H1 (cell line): ENCODE results near the gene SDC4. TPM values are rescaled to one million over a fixed set of nuclear protein-coding genes. Genes with fewer than 3 reads are reported as not detected.

Experiments used
- RNF2 ChIP-seq: fragments of 200-900, 300-1000 bp; sonication (generic); IDR thresholded peaks from 2 replicates; pipeline ENCODE4 v1.7.1; 2016; ENCODE audit warnings: borderline replicate concordance, low read depth, mild to moderate bottlenecking, antibody characterized with exemption, low read length; ENCODE audit not compliant: poor library complexity, severe bottlenecking; ENCODE audit errors: missing control alignments
- SP4 ChIP-seq: IDR thresholded peaks from 2 replicates; pipeline ENCODE4 v1.6.1; 2012; ENCODE audit warnings: low read length, inconsistent platforms
- TAF7 ChIP-seq: optimal IDR thresholded peaks from 2 replicates; pipeline ENCODE3; 2011; ENCODE audit warnings: low read depth, mild to moderate bottlenecking, inconsistent platforms, low read length, moderate library complexity, borderline replicate concordance
- polyA plus RNA-seq, 7 experiments: library from polyadenylated mRNA; depleted of rRNA in 3 of 7; stranded (reverse) in 5 of 7; unstranded in 2 of 7; fragments of >200 nt in 5 of 7; fragments of 200-250 nt in 2 of 7; gene quantifications; 1 replicate in 5 of 7; 2 replicates in 1 of 7; 4 replicates in 1 of 7; pipeline versions ENCODE4 v1.2.1 to v1.2.3, GENCODE V29; 2011 to 2013; ENCODE audit warnings: missing spikeins in 2 of 7, mixed read lengths in 2 of 7
- total RNA-seq: library from RNA; stranded (reverse); fragmentation: NEBNext Ultra II Directional; extraction: Animal tissue kit (Norgen Biotek cat#: 25700); gene quantifications from 2 replicates; pipeline ENCODE4 v1.2.1, GENCODE V29; 2021

The SDC4 gene
- total and polyA plus RNA-seq, 2 of the 8 experiments (the other 6 are each of a cell fraction or from before 2014, with no cell fraction given): 34.6 to 60.2 TPM

- TF ChIP-seq RNF2 (no peak), TAF7 (no peak), SP4 (no peak)
These were observed 43.3 kb upstream of the SDC4 start (continued) for GRCh38 chr20:45391559-45391958.
